Keratinocyte (primary cell): ENCODE results near the gene POTEI.
"Not testable (repeated sequence)": the region's sequence is repeated elsewhere in the genome, so short reads cannot be mapped to it uniquely, and the experiment has no call there.

Experiments
- EZH2 ChIP-seq: IDR thresholded peaks from one replicate; pipeline ENCODE4 v1.6.1; 2012; ENCODE audit warnings: inconsistent platforms, mild to moderate bottlenecking, low read length, moderate library complexity
- TF ChIP-seq, protein P1 (sequence below), 3 experiments: IDR thresholded peaks in 1 of 3; conservative IDR thresholded peaks in 1 of 3; optimal IDR thresholded peaks in 1 of 3; 2 replicates in 2 of 3; 3 replicates in 1 of 3; pipeline versions ENCODE3 to v1.5.1; 2011; ENCODE audit warnings: low read length in 3 of 3, mild to moderate bottlenecking in 3 of 3, moderate library complexity in 2 of 3, control low read depth in 1 of 3, inconsistent platforms in 1 of 3; ENCODE audit not compliant: insufficient read depth in 2 of 3; ENCODE audit errors: extremely low read depth in 1 of 3

GRCh38 chr2:130531672-130532071 lies 22.5 kb upstream of the POTEI start:
- TF ChIP-seq, protein P1, sequence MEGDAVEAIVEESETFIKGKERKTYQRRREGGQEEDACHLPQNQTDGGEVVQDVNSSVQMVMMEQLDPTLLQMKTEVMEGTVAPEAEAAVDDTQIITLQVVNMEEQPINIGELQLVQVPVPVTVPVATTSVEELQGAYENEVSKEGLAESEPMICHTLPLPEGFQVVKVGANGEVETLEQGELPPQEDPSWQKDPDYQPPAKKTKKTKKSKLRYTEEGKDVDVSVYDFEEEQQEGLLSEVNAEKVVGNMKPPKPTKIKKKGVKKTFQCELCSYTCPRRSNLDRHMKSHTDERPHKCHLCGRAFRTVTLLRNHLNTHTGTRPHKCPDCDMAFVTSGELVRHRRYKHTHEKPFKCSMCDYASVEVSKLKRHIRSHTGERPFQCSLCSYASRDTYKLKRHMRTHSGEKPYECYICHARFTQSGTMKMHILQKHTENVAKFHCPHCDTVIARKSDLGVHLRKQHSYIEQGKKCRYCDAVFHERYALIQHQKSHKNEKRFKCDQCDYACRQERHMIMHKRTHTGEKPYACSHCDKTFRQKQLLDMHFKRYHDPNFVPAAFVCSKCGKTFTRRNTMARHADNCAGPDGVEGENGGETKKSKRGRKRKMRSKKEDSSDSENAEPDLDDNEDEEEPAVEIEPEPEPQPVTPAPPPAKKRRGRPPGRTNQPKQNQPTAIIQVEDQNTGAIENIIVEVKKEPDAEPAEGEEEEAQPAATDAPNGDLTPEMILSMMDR (optimal IDR thresholded peaks at IDR 0.05 in 1 of 3, IDR thresholded peaks at IDR 0.05 in 1 of 3, conservative IDR thresholded peaks at IDR 0.05 in 1 of 3; ENCODE audit: extremely low read depth in 1 of 3, insufficient read depth in 2 of 3, low read length in 3 of 3): not testable (repeated sequence)
- not testable (repeated sequence) for TF ChIP-seq EZH2
